ENCODE results near the gene SREBF2.

Gene SREBF2

GRCh38 chr22:41917903-41918791 lies 85.2 kb downstream of the SREBF2 start:
- in situ Hi-C loops (cut with MboI; ENCODE audit: low sequenced_read_pairs): no loop called here

GRCh38 chr22:41919357-41920224 lies 86.7 kb downstream of the SREBF2 start:
- in situ Hi-C loops (cut with MboI; ENCODE audit: low sequenced_read_pairs): no loop called here

GRCh38 chr22:41920271-41920976 lies 87.5 kb downstream of the SREBF2 start:
- in situ Hi-C loops (cut with MboI; ENCODE audit: low sequenced_read_pairs): no loop called here

- in situ Hi-C loops (cut with MboI; ENCODE audit: low sequenced_read_pairs): no loop called here
Measured at GRCh38 chr22:41922328-41922727, 89.4 kb downstream of the SREBF2 start.

GRCh38 chr22:41922940-41923594 lies 90.2 kb downstream of the SREBF2 start:
- in situ Hi-C loops (cut with MboI; ENCODE audit: low sequenced_read_pairs): no loop called here

GRCh38 chr22:41923595-41924276 lies 90.8 kb downstream of the SREBF2 start:
- in situ Hi-C loops (cut with MboI; ENCODE audit: low sequenced_read_pairs): no loop called here

GRCh38 chr22:41925783-41926460 lies 93.0 kb downstream of the SREBF2 start:
- in situ Hi-C loops (cut with MboI; ENCODE audit: low sequenced_read_pairs): no loop called here

GRCh38 chr22:41927813-41928212 lies 94.9 kb downstream of the SREBF2 start:
- in situ Hi-C loops (cut with MboI; ENCODE audit: low sequenced_read_pairs): no loop called here

GRCh38 chr22:41928593-41929417 lies 95.9 kb downstream of the SREBF2 start:
- in situ Hi-C loops (cut with MboI; ENCODE audit: low sequenced_read_pairs): no loop called here

- in situ Hi-C loops (cut with MboI; ENCODE audit: low sequenced_read_pairs): no loop called here
Measured at GRCh38 chr22:41929418-41929810, 96.5 kb downstream of the SREBF2 start.

GRCh38 chr22:41931701-41932269 lies 98.9 kb downstream of the SREBF2 start:
- in situ Hi-C loops (cut with MboI; ENCODE audit: low sequenced_read_pairs): no loop called here

GRCh38 chr22:41932353-41932752 lies 99.4 kb downstream of the SREBF2 start:
- in situ Hi-C loops (cut with MboI; ENCODE audit: low sequenced_read_pairs): no loop called here

- in situ Hi-C loops (cut with MboI; ENCODE audit: low sequenced_read_pairs): no loop called here
Measured at GRCh38 chr22:41933411-41934177, 100.7 kb downstream of the SREBF2 start.

GRCh38 chr22:41934284-41935014 lies 101.5 kb downstream of the SREBF2 start:
- in situ Hi-C loops (cut with MboI; ENCODE audit: low sequenced_read_pairs): no loop called here

GRCh38 chr22:41935015-41935351 lies 102.1 kb downstream of the SREBF2 start:
- in situ Hi-C loops (cut with MboI; ENCODE audit: low sequenced_read_pairs): no loop called here

- in situ Hi-C loops (cut with MboI; ENCODE audit: low sequenced_read_pairs): no loop called here
Measured at GRCh38 chr22:41935509-41935908, 102.6 kb downstream of the SREBF2 start.

- in situ Hi-C loops (cut with MboI; ENCODE audit: low sequenced_read_pairs): no loop called here
Measured at GRCh38 chr22:41936894-41937169, 103.9 kb downstream of the SREBF2 start.

Measured in HL-60/S4 (cell line).